ENCODE measurements around the gene TMEM258. TPM values are rescaled to one million over a fixed set of nuclear protein-coding genes. Genes with fewer than 3 reads are reported as not detected.

TMEM258 gene
- total and polyA plus RNA-seq, 9 of the 15 experiments (the other 6 are each of a cell fraction or from before 2014, with no cell fraction given): 97.2 to 856 (median 231) TPM

DNA sequence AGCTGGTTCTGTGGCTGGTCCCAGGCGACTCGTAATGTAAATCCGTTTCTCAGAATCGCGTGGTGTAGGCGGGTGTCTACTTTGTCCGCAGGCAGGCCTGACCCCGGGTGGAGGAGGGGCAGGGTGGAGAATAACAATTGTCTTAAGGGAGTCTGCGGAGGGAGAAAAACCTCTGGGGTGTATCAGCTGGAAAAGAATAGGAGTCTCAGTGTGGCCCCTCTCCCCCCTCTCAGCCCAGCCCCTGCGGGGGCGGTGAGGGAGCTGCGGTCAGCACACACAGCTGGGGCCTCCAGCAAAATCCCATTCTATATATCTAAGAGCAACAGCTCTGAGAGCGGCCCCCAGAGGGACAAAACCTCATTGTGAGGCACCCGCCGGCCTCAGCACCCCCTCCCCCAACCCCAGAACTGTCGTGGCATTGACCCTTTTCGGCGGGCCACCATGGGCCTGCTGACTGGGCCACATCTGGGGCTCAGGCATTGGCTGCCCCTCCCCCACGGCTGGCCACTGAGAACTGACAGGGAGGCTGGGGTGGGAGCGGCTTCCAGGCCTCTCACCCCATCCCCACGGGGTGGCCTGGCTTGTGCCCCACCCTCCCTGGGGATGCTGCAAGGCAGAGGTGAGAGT, 42.7 kb downstream of the TMEM258 start (continued):
- TF ChIP-seq, protein P1, sequence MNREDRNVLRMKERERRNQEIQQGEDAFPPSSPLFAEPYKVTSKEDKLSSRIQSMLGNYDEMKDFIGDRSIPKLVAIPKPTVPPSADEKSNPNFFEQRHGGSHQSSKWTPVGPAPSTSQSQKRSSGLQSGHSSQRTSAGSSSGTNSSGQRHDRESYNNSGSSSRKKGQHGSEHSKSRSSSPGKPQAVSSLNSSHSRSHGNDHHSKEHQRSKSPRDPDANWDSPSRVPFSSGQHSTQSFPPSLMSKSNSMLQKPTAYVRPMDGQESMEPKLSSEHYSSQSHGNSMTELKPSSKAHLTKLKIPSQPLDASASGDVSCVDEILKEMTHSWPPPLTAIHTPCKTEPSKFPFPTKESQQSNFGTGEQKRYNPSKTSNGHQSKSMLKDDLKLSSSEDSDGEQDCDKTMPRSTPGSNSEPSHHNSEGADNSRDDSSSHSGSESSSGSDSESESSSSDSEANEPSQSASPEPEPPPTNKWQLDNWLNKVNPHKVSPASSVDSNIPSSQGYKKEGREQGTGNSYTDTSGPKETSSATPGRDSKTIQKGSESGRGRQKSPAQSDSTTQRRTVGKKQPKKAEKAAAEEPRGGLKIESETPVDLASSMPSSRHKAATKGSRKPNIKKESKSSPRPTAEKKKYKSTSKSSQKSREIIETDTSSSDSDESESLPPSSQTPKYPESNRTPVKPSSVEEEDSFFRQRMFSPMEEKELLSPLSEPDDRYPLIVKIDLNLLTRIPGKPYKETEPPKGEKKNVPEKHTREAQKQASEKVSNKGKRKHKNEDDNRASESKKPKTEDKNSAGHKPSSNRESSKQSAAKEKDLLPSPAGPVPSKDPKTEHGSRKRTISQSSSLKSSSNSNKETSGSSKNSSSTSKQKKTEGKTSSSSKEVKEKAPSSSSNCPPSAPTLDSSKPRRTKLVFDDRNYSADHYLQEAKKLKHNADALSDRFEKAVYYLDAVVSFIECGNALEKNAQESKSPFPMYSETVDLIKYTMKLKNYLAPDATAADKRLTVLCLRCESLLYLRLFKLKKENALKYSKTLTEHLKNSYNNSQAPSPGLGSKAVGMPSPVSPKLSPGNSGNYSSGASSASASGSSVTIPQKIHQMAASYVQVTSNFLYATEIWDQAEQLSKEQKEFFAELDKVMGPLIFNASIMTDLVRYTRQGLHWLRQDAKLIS (CRISPR knock-in tag; IDR thresholded peaks at IDR 0.05): no peak
- TF ChIP-seq BACH1 (tag; IDR thresholded peaks at IDR 0.05) (no peak), MCM7 (IDR thresholded peaks at IDR 0.05) (no peak), RFX7 (CRISPR knock-in tag; IDR thresholded peaks at IDR 0.05) (no peak), NFATC3 (IDR thresholded peaks at IDR 0.05) (no peak), ZNF347 (CRISPR knock-in tag; IDR thresholded peaks at IDR 0.05; ENCODE audit: low read depth) (no peak), ZFP36 (IDR thresholded peaks at IDR 0.05; ENCODE audit: low read depth, low read length, partially characterized antibody) (peak; percentile 33), PHTF2 (CRISPR knock-in tag; IDR thresholded peaks at IDR 0.05) (no peak), KDM4B (IDR thresholded peaks at IDR 0.05; ENCODE audit: borderline replicate concordance in 2 of 2, low read depth in 1 of 2) (peak in 1 of 2 experiments; percentile 43; a peak in 1 of 4 replicates), POU5F1 (IDR thresholded peaks at IDR 0.05; ENCODE audit: borderline replicate concordance, low read depth, low read length, partially characterized antibody) (no peak)
- TF ChIP-seq, protein P2, sequence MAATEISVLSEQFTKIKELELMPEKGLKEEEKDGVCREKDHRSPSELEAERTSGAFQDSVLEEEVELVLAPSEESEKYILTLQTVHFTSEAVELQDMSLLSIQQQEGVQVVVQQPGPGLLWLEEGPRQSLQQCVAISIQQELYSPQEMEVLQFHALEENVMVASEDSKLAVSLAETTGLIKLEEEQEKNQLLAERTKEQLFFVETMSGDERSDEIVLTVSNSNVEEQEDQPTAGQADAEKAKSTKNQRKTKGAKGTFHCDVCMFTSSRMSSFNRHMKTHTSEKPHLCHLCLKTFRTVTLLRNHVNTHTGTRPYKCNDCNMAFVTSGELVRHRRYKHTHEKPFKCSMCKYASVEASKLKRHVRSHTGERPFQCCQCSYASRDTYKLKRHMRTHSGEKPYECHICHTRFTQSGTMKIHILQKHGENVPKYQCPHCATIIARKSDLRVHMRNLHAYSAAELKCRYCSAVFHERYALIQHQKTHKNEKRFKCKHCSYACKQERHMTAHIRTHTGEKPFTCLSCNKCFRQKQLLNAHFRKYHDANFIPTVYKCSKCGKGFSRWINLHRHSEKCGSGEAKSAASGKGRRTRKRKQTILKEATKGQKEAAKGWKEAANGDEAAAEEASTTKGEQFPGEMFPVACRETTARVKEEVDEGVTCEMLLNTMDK (IDR thresholded peaks at IDR 0.05; ENCODE audit: borderline replicate concordance, insufficient read depth, low read depth, low read length, poor library complexity, severe bottlenecking): no peak

Data from K562 (cell line).